DMS153 treated with DMSO at 0.1 percent for 48 hours (cell line): ENCODE measurements around the gene ESYT3.
"Not testable (repeated sequence)": the region's sequence is repeated elsewhere in the genome, so short reads cannot be mapped to it uniquely, and the experiment has no call there.

ENCODE experiments used
- DNase-seq: peaks from one replicate; lab custom pipeline; 2025; ENCODE audit not compliant: unreplicated experiment; lab: John Stamatoyannopoulos, UW

The ESYT3 gene

DNA sequence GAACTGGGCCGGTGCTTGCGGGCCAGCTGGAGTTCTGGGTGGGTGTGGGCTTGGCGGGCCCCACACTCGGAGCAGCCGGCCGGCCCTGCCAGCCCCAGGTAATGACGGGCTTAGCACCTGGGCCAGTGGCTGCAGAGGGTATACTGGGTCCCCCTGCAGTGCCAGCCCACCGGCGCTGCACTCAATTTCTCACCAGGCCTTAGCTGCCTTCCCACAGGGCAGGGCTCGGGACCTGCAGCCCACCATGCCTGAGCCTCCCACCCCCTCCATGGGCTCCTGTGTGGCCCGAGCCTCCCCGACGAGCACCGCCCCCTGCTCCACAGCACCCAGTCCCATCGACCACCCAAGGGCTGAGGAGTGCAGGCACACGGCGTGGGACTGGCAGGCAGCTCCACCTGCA, 50.3 kb downstream of the ESYT3 start:
- not testable (repeated sequence) for DNase-seq

DNA sequence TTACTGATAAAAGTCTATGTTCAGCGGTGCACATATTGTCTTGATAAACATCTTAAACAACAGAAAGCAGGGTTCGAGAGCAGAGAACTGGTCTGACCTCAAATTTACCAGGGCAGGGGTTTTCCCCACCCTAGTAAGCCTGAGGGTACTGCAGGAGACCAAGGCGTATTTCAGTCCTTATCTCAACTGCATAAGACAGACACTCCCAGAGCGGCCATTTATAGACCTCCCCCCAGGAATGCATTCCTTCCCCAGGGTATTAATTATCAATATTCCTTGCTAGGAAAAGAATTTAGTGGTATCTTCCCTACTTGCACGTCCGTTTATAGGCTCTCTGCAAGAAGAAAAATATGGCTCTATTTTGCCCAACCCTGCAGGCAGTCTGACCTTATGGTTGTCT, 52.2 kb downstream of the ESYT3 start:
- DNase-seq = not testable (repeated sequence)

DNA sequence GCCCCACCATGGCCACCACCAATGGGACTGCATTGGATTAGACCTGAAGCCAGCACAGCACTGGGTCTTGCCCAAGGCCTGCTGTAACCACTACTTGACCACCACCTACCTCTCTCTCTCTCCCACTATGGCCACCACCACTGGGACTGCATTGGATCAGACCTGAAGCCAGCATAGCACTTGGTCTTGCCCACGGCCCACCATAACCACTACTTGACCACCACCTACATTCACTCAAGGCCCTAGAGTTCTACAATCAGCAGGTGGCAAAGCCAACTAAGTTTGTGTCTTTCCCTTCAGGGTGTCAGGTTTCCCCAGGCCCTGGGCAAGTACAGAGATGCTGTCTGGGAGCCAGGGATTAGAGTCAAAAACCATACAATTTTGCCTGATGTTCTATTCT, 57.6 kb downstream of the ESYT3 start:
- DNase-seq = no peak

DNA sequence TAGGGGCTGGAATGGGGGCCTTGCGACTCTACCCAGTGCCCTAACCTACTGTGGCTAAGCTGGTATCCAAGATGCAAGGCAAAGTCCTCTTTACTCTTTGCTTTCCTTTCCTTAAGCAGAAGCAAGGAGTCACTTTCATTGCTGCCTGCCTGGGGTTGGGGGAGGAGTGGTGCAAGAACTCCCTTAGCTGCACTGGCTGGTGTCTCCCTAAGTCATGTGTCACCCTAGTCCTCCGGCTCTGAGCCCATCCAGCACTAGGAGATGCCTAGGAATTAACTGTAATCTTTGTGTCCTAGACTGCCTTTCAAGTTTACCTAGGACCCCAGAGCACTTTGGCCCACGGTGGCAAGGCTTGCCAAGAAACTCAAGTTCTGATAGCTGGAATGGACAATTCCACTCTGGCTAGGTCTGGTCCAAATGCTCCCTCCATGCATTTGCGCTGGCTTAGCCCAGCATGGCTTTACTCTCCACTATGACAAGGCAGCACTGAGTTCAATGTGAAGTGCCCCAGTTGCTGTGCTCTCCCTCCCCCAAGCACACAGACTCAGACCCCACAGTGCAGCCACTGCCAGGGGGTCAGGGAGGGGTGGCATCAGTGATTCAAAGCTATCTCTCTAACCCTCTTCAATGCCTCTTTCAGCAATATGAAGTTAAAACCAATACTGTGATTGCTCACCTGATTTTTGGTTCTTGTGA, 58.7 kb downstream of the ESYT3 start:
- DNase-seq = no peak

DNA sequence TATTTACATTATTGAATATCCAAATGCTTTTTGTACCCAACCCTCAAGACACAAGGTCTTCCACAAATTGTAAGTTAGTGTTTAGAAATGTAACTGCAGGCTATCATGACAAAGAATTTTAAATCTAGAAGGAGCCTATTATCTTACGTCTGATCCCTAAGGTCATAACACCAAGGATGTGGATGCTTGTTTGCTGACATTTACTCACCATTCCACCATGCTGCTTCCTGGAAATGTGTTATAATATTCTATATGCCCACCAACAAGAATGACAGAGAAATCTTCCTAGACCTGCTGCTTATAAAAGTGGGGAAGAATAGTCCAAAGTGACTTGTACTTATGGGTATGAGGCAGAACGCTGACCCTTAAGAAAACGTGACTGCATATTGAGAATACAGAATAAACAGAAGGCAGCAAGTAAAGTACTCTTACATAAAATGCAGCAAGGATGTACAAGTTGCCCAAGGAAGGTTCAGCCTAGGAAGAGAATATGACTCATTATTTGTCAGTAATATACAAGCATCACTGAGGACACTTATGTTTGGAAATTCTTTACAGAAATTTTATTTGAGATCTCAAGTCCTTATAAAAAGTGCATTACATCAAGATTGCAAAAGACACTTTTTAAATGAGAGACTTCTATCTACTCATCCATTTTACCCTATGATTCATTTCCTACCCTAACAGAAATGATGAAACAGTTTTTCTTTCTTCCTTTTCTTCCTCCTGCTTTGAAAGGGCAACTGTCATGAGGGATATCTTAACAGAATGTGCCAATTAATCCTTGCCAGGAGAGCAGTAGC, 59.6 kb downstream of the ESYT3 start:
- no peak for DNase-seq

DNA sequence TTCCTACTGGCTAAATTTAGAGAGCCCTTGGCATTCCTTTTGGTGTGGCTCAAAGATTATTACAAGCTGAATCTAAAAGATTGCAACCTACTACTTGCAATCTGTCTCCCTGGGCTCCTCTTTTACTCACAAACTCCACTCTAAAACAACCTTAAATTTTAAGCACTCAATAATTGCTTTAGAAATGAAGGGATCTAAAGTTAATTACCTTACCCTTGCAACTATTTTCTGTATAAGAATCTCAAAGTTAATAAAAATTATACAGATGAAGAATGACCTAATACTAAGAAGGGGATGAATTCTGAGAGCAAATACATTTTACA, 60.2 kb downstream of the ESYT3 start:
- no peak for DNase-seq

DNA sequence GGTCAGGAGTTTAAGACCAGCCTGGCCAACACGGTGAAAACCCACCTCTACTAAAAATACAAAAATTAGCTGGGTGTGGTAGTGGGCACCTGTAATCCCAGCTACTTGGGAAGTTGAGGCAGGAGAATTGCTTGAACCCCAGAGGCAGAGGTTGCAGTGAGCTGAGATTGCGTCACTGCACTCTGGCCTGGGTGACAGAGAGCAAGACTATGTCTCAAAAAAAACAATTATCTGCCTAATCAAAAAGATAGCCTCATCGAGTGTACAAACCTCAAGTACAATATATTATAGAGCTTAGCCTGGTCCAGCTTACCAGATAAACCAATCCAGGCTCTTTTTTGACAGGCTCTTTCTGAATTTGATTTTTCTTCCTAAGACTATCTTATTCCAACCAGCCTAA, 61.2 kb downstream of the ESYT3 start:
- not testable (repeated sequence) for DNase-seq

DNA sequence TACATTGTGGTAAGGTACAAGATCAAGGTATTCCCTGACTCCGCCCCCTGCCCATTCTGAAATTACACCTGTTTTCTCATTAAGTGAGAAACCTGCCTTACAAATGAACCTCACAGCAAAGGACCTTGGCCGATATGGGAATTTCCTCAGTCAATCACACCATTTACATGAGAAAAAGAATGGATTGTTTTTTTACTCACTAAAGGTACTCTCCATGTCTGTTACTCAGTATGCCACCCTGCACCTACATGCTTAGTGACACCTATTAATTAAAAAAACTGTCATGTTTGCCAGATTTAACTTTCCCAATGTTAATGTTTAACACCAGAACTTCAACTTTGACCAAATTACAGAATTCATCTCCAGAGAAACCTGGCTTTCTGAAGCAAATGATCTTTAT, 62.0 kb downstream of the ESYT3 start:
- DNase-seq = no peak

DNA sequence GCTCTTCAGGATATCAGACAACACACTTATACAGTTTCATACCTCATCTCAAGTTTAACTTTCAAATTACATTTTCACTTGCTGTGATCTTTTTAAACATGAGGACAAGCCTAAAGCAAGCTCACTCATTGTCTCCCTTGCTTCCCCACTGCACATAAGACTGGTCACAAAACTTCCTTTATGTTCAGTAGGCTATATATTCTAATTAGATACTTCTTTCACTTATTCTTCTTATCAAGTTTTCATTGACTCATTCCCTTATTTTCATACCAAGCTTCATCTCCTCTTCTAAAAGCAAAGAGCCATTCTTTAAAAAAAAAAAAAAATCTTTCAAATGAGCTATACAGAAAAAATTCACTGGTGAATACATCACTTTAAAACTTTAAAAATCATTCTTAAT, 62.6 kb downstream of the ESYT3 start:
- no peak for DNase-seq

DNA sequence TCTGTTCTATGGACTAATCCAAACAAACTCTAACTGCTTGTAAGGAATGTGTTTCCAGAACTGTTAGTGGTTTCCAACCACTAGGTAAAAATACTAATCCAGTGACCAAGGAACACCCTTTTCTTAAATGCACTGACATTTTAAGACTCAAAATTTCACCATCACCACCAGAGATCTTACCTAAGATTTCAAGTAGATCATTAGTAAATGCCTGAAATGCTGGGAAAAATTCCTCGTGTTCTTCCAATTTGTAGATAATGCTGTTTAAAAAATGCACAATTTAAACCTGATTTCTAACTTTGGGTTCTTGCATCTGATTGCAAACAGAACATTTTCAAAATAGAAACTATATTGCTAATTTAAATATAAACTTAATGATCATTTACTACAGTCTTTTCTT, 63.4 kb downstream of the ESYT3 start:
- DNase-seq = no peak

DNA sequence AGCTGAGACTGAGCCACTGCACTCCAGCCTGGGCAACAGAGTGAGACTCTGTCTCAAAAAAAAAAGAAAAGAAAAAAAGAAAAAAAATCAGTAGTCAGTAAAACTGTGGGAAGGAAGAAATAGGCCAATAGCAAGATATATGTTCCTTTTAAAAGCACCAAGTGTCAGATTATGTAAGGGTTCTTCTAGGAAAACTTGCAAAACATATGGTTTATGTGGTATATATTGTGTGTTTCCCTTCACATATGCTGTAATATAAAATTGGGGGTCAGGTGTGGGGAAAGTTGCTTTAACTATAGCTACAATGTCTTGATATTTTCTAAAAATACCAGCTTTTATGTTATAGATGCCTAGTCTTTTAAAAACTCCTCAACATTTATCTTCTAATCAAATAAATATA, 64.6 kb downstream of the ESYT3 start:
- no peak for DNase-seq

DNA sequence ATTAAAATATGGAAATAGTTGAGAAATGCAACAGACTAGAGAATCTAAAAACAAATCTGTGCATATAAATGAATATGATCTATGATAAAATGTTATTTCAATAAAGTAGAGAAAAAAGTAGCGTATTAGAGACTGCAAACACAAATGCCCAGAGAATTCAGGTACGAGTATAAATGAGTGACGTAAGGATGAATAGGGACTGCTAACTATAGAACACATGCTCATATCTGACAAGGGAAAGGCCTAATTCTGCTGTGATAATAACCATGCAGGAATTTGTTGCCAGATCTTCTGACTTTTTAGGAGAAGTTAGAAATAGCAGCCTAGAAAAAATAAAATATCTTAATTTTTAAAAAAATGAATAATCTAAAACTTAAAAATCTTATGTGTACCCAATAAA, 73.1 kb downstream of the ESYT3 start:
- DNase-seq = no peak

DNA sequence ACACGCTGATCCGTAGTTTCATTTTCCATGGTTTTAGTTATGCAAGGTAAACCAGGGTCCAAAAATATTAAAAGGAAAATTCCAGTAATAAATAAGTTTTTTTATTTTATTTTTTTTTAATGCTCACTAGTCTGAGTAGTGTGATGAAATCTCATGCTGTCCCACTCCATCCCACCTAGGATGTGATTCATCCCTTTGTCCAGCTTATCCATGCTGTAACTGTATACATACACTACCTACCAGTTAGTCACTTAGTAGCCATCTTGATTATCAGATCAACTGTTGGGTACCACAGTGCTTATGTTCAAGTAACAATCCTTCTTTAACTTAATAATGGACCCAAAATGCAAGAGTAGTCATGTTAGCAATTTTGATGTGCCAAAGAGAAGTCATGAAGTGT, 75.2 kb downstream of the ESYT3 start:
- no peak for DNase-seq

DNA sequence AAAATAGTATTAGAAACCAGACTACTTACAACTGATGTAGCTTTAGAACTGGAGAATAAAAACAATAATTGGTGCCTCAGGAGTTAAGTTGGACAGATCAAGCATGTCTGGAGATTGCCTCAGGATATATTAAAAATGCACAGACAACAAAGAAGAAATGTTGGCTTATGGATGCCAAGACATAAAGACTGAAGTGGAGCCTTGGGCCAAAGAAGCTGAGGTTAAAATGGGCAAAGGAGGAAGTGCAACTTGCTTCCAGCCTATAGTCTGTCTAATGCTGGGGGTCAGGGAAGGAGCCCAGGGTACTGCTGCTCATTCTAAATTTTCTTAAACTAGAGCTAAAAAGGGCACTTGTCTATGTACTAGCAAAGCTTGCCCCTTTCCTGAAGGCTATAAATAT, 77.5 kb downstream of the ESYT3 start:
- DNase-seq = no peak

DNA sequence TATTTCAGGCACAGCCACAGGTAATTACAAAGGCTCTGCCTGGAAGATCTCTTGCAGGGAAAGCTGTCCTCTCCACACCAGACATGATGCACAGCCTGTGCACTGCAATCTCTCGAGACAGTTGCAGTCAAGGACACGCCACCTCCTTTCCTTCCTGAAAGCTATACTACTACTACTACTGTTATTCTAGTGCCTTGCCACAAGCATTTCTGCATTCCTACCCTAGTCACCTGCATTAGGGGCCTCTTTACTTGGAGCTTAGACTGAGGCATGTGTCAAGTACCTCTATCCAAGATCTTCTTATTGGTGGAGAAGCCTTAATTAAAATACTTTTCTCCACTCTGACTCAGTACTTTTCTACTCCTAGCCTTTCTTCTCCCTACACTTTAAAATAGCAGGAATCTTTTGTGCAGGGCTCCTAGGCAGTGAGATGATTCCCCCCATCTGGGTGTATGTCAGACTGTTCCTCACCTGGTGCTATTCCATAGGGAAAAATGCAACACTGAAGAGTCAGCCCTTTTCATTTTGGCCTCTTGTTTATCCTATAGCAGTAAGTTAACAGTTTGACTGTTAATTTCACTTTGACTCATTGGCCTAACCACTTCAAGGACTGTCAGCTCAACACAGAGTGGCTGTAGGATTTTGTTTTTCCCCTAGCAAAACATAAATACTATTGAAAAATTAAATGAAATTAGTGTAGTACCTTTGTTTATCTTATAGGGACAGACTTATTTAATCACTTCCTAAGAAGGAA, 78.9 kb downstream of the ESYT3 start:
- DNase-seq = no peak

DNA sequence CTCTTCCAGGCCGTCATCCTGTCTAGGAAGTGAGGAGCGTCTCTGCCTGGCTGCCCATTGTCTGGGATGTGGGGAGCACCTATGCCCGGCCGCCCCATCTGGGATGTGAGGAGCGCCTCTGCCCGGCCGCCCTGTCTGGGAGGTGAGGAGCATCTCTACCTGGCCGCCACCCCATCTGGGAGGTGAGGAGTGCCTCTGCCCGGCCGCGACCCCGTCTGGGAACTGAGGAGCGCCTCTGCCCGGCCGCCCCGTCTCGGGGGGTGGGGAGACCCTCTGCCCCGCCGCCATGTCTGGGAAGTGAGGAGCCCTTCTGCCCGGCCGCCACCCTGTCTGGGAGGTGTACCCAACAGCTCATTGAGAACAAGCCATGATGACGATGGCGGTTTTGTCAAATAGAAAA, 87.0 kb downstream of the ESYT3 start:
- not testable (repeated sequence) for DNase-seq
